D341Med (cell line): Measurements from ENCODE around the gene ZNF831.
A peak's percentile ranks its signal among the peaks of the same experiment; 100 is the strongest.

Experiments
- DNase-seq: peaks from one replicate; pipeline ENCODE4 v3.0.0; 2012; ENCODE audit warnings: low spot score

The ZNF831 gene

DNA sequence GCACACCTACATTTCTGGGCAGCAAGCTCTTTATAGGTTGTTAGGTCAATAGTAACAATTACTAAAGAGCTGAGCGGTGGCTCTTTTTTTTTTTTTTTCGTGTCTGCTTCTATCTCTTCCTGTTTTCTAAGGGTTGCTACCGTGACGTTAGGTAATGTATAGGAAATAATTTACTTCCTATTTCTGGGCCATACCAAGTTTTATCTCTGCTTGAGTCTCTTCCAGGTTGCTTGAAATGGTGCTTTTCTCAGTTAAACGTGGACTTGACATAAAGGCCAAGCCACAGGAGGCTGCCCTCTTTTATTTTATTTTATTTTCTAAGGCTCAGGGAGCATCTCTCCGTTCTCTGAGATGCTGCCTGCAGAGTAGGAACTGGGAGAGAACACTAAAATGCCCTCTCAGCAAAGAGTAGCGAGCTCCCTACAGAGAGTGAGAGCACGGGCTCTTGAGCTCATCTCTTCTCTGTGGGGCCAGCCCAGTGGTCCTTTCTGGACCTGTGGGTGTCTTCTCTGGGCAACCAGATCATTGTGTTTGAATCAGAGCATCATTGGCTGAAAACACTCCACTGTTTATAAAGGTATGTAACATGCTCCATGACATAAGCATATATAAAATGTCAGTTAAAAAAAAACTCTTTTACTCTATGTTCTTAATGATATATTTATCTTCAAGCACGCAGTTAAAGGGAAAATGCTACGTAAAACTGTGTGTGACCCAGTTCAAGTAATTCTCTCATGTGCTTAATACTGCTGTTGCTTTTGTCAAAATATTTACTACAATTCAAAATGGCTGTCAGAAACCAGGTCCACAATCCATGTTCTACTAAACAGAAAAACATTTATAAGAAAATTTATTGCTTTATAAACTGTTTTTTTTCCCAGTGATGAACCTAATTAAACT, at the start of gene ZNF831:
ZNF831 (plus strand) TSS at position 191 of the 900 bp plus-strand sequence. CDS start 27,199 bp downstream, outside the sequence.
- DNase-seq: no peak

DNA sequence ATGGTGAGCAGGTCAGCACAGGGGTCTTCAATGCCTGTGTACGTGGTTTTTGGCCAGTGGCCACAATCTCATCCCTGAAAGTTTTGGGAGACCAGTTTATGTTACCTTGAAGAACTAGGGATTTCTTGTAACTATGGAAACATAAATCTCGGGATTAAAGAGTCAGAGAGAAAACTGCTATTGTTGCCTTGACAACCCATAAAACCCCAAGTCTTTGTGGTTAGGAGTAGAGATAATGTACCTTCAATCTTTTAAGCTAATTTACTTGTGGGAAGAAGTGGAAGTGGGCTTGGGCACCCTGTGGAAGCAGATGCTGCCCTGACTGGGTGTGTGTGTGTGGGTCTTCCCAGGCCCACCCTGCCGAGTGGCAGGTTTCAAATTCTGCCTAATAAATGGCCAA, 46.1 kb upstream of the ZNF831 start:
- no peak for DNase-seq

DNA sequence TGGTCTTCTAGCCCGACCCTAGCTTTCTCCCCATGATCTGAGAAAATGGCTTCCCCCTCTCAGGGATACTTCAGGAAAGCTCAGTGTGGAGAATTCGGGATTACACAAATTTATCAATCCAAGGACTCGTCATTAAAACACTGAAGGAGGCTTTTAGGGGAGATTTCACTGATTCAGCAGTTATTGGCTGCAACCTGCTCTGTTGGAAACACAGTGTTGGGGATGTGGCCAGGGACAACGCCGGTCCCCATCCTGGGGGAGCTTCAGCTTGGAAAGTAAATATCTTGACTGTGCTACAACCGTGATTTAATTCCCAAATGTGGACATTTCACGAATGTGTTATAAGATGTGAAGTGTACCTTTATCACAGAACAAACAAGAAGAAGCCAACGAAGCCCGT, 44.8 kb upstream of the ZNF831 start:
- no peak for DNase-seq

DNA sequence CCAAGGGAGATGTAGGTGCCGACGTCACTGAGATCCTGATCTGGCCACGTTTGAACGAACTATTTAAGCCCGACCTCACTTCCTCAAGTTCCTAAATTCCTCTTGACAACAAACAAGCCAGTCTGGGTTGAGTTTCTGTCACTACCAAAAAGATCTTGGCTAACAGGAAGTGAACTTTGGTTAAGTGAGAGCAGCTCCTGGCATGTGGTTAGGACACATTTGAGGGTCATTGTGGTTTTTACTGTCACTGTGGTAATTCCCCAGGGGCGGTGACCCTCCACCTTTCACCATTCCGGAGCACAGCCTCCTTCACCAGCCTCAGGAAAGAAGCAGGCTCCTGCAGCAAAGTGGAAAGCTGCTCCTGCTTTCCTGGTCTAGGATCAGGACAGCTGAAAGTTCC, 43.1 kb upstream of the ZNF831 start:
- no peak for DNase-seq

DNA sequence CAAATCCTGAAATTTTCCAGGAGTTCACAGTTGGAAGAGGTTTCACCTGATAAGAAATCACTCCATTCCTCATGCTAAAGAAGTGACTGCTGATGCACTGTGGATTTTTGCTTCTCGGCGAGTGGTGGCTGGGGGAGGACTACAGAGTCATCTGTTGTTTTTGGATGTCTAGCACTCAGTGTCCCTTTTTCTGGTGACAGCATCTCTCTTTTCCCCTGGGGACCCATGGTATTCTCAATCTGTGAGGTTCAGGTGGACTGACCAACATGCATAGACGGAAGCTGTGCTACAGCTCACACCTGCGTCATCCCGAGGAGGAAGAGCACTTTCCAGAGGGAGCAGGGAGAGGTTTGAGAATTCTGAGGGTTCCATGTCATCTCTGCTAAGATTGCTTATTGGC, 42.7 kb upstream of the ZNF831 start:
- DNase-seq: no peak

DNA sequence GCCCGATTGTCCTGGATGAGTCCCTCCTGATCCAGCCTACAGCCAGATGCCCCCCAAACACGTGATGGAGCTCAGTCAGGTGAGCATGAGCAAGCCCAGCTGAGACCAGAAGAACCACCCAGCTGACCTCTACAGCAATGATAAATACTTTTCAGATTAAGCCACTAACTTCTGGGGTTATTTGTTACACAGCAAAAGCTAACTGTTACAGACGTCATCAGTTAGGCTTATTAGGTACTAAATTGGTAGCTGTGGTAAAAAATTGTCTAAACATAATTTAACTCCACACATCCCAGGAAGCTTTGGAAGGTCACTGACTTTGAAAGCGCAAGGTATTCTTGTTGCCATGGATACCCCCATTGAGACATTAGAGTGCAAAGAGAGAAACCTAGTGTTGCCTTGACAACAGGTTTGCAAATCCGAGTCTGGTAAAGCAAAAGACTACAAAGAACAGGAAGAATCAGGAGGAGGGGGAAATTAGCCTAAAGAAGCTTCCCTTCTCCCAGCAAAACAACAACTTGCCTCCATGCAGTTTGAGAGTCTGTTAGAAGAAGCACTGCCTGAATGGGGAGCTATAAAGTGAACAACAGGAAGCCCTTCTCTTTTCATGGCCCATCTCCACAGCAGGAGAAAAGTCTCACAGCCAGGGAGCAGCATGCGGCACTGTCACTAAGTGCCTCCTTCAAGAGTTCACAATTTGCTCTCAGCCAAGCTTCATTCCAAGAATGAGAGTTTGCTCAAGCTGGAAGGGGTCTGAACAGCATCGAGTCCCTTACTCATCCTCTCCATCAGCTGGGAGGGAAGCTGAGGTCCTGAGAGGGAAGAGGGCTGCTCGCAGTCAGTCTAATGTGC, 41.7 kb upstream of the ZNF831 start:
- no peak for DNase-seq

DNA sequence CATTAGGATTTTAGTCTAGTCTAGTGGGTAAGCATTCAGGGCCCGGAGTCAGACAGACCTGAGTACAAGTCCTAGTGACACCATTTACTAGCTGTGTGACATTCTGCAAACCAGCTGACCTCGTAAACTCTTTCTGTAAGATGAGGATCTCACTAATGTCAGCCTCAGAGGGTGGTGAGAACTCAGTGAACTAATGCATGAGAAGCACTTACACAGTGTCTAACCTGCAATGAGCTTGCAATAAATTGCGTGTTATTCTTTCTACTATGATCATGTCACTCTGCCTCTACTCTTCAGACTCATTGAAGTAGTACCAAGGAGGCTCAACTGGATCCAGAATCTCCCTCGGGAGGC, 41.1 kb upstream of the ZNF831 start:
- no peak for DNase-seq

DNA sequence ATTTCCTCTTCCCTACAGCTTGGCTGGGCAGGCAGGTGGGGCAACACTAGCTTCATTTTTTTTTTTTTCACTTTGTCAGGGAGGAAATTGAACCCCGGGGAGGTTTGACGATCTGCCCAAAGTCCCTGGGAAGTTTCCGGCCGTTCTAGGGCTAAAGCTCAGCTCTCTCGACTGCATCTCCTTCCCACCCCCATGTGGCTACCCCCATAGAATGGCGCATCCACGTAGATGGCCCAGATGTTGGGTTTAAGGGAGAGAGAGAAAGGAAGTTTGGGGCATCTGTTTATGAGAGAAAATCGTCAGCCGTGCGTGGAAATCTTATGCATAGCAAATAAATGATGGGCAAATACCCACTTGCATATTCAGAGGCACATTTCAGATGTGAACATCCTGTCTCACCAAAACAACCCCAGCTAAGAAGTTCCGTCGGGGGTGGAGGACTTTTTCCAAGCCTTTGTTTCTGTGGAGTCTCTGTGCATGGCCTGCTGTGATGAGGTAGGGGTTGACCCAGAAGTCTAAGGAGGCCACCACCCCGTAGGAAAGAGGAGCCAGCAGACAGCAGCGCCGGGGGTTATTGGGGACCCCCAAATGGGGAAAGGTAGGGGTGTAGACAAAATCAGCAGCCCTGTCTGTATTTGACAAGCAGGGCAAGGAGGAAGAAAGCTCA, 40.5 kb upstream of the ZNF831 start:
- DNase-seq: no peak

DNA sequence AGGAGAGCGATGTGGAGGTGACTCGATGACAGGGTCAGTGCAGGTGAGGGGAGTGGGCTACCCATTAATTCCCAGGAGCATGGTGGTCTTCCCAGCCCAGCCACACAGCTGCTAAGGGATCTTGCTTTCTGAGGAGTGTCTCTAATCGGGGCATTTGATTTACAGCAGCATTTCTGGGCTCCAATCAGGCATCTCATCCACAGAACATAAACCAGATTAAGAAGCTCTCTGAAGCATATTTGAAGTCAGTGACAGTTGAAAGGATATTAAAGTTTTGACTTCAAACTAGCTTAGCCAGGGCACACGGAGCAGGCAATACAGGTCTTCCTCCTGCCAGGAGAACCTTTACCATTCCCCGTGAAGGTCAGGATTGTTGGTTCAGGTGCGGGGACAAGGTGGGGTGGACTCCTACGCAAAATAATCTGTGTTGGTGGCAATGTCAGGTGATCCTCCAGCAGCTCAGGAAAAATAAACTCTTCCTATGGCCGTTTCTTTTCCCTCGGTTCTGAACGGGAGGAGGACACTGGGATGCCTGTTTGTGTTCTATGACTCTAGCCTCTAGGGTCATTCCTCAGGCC, 39.9 kb upstream of the ZNF831 start:
- no peak for DNase-seq

DNA sequence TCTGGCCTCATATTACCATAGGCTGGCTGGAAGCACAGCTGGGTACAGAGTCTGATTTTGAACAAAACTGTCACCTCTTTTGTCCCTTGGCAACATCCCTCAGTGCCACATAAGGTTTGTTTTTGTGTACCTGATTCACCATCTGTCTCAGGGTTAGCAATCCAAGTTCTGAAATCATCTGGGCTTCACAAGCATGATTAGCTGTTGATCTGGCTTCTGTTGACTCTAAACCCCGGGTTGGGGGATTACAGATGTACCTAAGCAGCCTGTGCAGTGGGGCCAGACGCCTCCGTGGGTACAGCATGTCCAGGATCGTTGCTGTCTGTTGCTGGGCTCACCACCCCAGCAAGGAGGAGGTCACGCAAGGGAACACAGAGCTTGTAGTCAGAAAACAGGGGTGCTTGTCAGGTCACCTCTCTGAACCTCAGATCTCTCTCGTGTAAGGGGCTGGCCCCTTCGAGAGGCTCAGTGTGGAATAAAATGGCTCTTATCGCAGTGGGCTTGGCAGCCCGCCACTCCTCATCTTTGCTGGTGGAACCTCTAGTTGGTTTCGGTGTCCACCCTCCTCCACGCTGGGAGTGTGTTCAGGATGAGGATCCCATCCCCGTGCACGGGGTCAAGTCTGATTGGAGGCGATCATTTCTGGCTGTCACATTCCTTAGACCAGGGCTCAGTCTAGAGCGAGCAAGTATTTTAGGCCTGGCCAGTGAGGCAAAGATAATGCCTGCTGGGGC, 39.2 kb upstream of the ZNF831 start:
- DNase-seq: peak; percentile 83

DNA sequence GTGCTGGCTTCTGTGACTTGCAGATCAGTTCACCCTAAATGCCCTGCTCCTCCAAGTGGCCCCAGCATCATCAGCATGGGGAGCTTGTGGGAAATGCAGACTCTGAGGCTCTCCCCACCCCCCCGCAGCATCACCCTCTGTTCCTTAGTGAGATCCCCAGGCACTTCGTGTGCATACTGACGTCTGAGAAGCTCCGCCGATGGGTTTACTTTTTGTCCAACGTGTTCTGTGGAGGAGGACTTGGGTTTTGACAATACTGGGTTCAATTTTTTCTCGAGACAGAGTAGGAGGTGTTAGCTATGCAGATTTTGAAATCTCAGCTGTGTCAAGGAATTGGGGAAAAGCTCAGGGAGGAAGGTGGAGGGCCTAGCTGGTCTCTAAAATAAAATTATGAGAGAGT, 38.3 kb upstream of the ZNF831 start:
- DNase-seq: no peak

DNA sequence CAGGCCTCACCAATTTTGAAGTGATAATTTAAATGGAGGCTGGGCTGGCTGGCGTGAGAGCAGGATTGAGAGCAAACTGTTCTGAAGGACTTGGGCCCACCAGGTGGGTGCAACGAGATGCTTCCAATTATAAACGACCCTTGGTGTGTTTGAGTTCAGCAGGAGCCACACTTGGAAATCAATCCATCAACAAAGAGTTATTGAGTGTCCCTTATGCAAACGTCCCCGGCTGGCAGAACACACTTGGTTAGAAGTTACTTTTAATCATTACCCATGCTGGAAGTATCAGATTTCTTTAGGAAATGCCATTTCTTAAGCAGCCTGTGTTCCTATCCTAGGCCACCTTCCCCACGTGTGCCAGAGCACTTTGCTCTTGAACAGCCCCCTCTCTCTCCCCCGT, 37.8 kb upstream of the ZNF831 start:
- DNase-seq: no peak

DNA sequence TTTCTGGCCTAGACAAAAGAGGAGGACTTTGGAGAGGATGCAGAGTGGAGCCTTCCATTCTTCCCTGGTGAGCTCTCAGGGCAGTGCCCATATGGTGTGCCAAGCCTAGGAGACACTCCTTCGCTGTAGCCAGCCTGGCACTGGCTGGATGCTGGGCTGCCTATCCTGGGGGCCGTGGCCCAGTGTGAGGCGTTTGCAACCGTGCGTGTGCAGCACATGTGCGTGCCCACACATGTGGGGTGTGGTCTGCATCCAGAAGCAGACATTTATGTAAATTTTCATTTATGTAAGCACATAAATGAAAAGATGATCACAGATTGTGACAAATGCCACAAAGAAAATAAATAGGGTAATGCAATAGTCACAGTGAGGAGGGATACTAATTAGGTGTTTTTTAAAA, 35.8 kb upstream of the ZNF831 start:
- DNase-seq: no peak

DNA sequence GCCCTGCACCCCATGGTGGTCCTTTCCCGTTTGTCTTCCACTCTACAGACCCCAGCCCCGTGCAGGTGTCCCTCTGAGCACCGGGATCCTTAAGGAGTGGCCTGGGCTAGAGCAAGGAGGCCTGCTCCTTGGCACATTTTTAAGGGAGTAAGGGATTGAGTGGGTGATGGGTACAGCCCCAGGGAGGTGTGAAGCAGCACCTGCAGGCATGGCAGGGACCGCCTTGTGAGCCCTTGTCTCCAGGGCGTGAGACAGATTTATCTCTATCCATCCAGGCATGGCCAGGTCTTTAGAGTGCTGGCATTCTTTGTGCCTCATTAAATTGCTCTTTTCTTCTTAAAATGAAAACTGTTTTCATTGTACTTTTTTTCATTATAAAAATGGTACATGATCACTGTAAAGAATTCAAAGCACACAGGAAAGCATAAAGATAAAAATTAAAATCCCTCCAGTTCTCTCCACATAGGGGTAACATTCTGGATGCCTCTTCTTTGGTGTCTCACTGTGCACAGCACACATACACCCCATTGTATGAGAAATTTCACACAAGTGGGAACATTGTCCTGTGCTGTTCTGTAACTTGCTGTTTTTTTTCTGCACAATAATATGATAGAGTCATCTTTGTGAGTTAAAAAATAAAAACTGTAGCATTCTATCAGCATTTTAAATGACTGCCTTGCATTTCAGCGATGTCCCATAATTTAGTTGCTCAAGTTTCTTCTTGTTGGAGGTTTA, 31.9 kb upstream of the ZNF831 start:
- DNase-seq: no peak

DNA sequence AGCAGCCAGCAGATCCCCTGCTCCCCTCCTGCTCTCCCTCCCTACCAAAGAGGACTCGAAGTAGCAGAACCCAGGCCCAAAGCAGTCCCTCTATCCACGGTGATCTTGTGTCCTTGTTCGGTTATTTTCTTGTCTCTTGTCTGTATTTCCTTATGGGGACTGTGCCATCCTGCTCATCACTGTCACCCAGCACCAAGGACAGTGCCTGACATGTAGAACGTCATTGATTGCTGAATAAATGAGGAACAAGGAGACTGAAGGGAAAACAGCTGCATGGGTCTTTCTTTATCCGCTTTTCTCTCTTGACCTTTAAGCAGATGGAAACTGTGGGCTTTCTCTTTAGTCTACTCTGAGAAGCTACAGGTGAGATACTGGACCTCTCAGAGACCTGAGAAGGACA, 29.4 kb upstream of the ZNF831 start:
- DNase-seq: no peak

DNA sequence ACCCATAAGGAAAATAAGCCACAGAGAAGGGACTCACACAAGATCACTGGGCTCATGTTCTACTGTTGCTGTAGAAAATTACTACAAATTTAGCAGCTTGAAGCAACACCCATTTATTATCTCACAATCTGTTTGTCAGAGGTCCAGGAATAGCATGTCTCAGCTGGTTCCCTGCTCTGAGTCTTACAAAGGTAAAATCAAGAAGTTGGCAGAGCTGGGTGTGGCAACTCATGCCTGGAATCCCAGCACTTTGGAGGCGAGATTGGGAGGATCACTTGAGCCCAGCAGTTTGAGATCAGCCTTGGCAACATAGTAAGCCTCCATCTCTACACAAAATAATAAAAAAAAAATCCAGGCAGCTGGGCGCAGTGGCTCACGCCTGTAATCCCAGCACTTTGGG, 28.5 kb upstream of the ZNF831 start:
- DNase-seq: no peak

DNA sequence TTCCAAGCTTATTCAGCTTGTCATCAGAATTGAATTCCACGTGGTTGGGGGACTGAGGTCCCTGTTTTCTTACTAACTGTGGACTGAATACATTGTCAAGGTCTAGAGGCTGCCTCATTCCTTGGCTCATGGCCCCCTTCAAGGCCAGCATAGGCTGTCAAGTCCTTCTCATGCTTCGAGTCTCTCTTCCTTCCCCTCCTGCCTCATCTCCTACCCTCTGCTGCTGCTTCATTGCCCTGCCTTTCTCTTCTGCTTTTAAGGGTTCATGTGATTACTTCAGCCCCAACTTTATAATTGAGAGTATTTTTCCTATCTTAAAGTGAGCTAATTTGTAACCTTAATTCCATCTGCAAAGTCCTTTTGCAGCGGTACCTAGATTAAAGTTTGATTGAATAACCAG, 27.6 kb upstream of the ZNF831 start:
- no peak for DNase-seq

DNA sequence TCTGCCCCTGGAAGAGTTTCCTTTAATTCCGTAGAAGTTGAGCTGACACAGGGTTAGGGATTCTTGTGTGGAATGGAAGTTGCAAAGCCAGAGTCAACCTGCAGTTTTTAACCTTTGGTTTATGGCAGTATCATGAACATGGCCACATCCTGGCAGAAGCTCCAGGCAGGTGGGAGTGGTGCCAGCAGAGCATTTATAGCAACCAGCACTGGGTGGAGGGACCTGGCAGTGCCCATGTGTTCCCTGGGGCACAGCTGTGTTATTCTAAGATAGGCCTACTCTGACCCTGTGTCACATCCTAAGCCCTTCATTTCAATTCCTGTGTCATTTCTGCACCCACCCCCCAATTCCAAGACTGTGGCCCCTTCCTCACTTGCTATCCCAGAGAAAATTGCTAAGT, 26.1 kb upstream of the ZNF831 start:
- peak; percentile 78 for DNase-seq

DNA sequence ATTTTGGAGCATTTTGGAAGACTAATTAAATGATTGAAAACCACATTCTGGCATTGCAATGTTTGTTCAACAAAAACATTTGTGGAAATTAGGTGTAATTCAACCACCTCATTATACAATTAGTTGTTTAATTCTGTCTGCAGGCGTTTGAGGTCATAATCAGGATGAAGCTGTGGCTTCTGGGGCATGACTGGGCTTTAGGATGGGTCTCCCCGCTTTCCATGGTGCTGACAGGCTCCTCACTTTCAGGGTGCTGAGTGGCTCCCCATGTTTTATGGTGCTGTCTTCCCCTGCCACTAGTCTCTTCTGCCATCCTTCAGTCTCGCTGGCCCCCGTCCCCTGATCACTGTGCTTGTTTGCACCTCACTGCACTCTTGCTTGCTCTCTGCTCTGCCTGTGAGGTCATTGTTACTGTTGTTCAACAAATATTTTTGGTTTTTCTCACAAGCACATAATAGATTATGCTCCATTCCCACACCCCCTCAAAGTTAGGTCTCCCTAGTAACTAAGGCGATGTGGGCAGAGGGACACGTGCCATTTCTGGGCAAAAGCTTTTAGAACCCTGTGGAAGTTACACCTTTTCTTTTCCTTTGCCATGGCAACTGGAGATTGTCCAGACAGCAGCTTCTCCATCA, 25.4 kb upstream of the ZNF831 start:
- peak; percentile 63 for DNase-seq

DNA sequence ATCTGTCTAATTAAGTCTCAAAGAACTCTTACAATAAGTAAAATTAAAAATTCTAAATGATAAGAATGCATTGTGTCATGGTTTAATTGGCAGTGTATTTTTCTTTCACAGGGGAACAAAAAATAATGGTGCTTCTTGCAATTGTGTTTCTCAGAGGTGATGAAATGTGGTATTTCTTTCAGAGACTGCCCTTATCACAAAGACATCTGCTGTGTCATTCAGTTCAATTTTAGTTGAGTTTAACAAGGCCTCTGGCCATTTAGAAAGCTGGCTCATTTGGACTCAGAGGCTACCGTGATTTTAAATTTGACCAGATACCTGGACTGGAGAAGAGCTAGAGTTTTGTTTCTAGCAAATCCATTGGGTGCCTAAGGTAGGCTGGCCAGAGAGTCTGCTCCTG, 23.6 kb upstream of the ZNF831 start:
- no peak for DNase-seq
